ENCODE results near the gene TAX1BP1.

DNA sequence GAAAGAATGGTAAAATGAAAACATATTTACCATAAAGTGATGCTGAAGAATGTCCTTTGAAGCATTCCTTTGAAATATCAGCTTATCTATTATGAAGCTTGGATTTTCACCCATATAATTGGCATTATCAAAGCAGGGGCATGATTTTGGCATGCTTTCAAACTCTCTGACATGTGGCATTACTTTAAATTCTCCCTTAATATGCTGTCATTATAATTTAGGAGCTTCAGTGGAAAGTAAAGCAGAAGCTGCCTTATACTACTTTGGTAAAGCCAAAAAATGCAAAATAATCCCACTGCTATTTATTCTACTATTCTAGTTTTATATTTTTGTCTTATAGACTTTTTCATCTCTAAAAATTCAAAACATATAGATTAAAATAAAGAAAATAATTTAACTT lies 49.3 kb upstream of the TAX1BP1 start:
- TF ChIP-seq, protein P1, sequence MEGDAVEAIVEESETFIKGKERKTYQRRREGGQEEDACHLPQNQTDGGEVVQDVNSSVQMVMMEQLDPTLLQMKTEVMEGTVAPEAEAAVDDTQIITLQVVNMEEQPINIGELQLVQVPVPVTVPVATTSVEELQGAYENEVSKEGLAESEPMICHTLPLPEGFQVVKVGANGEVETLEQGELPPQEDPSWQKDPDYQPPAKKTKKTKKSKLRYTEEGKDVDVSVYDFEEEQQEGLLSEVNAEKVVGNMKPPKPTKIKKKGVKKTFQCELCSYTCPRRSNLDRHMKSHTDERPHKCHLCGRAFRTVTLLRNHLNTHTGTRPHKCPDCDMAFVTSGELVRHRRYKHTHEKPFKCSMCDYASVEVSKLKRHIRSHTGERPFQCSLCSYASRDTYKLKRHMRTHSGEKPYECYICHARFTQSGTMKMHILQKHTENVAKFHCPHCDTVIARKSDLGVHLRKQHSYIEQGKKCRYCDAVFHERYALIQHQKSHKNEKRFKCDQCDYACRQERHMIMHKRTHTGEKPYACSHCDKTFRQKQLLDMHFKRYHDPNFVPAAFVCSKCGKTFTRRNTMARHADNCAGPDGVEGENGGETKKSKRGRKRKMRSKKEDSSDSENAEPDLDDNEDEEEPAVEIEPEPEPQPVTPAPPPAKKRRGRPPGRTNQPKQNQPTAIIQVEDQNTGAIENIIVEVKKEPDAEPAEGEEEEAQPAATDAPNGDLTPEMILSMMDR (IDR thresholded peaks at IDR 0.05): no peak
- TF ChIP-seq POLR2A (IDR thresholded peaks at IDR 0.05) (no peak), EP300 (IDR thresholded peaks at IDR 0.05) (no peak)
